H1 (cell line): Measurements from ENCODE around the gene SLC3A2. TPM values are rescaled to one million over a fixed set of nuclear protein-coding genes. Genes with fewer than 3 reads are reported as not detected.

ENCODE experiments used
- CHD2 ChIP-seq: IDR thresholded peaks from 2 replicates; pipeline ENCODE4 v1.6.1; 2012; ENCODE audit warnings: low read length, improper control_type of control experiment
- CHD7 ChIP-seq: fragments of 300-600 bp; sonication (generic); IDR thresholded peaks from 2 replicates; pipeline ENCODE4 v1.7.1; 2012; ENCODE audit warnings: low read length, moderate library complexity, mild to moderate bottlenecking, inconsistent platforms; ENCODE audit not compliant: insufficient replicate concordance
- EGR1 ChIP-seq: IDR thresholded peaks from 2 replicates; pipeline ENCODE4 v1.6.1; 2011; ENCODE audit warnings: low read depth, low read length, borderline replicate concordance
- GABPA ChIP-seq: IDR thresholded peaks from 2 replicates; pipeline ENCODE4 v1.6.1; 2011; ENCODE audit warnings: mild to moderate bottlenecking, low read length, moderate library complexity, borderline replicate concordance; ENCODE audit not compliant: insufficient read depth
- KDM4A ChIP-seq: IDR thresholded peaks from one replicate; pipeline ENCODE4 v1.7.1; 2012; ENCODE audit warnings: low read depth, mild to moderate bottlenecking, moderate library complexity, low read length, inconsistent platforms; ENCODE audit not compliant: severe bottlenecking
- PHF8 ChIP-seq: fragments of 200-600 bp; sonication (generic); conservative IDR thresholded peaks from 2 replicates; pipeline ENCODE4 v1.7.1; 2012; ENCODE audit warnings: low read depth, mild to moderate bottlenecking, inconsistent platforms, low read length, moderate library complexity
- POLR2A ChIP-seq, 2 experiments: IDR thresholded peaks; 1 replicate in 1 of 2; 2 replicates in 1 of 2; pipeline ENCODE4 v1.6.1; 2011; ENCODE audit warnings: low read depth in 2 of 2, low read length in 2 of 2, mild to moderate bottlenecking in 2 of 2; ENCODE audit errors: control extremely low read depth in 1 of 2
- SAP30 ChIP-seq: fragments of 300-600 bp; sonication (generic); IDR thresholded peaks from 2 replicates; pipeline ENCODE4 v1.7.1; 2012; ENCODE audit warnings: low read length, moderate library complexity, mild to moderate bottlenecking, inconsistent platforms; ENCODE audit not compliant: insufficient read depth, insufficient replicate concordance
- TAF7 ChIP-seq: optimal IDR thresholded peaks from 2 replicates; pipeline ENCODE3; 2011; ENCODE audit warnings: low read depth, mild to moderate bottlenecking, inconsistent platforms, low read length, moderate library complexity, borderline replicate concordance
- TBP ChIP-seq: IDR thresholded peaks from 2 replicates; pipeline ENCODE4 v1.6.1; 2011; ENCODE audit warnings: low read depth, low read length, improper control_type of control experiment
- polyA plus RNA-seq, 7 experiments: library from polyadenylated mRNA; depleted of rRNA in 3 of 7; stranded (reverse) in 5 of 7; unstranded in 2 of 7; fragments of >200 nt in 5 of 7; fragments of 200-250 nt in 2 of 7; gene quantifications; 1 replicate in 5 of 7; 2 replicates in 1 of 7; 4 replicates in 1 of 7; pipeline versions ENCODE4 v1.2.1 to v1.2.3, GENCODE V29; 2011 to 2013; ENCODE audit warnings: missing spikeins in 2 of 7, mixed read lengths in 2 of 7
- total RNA-seq: library from RNA; stranded (reverse); fragmentation: NEBNext Ultra II Directional; extraction: Animal tissue kit (Norgen Biotek cat#: 25700); gene quantifications from 2 replicates; pipeline ENCODE4 v1.2.1, GENCODE V29; 2021

Gene SLC3A2
- total and polyA plus RNA-seq, 2 of the 8 experiments (the other 6 are each of a cell fraction or from before 2014, with no cell fraction given): 410 to 435 TPM

- TF ChIP-seq CHD7: no peak
- TF ChIP-seq EGR1: no peak
- peak; percentile 53 to 96; a peak in 2 of 3 replicates for TF ChIP-seq POLR2A (IDR thresholded peaks at IDR 0.05; ENCODE audit: control extremely low read depth in 1 of 2, low read depth in 2 of 2, low read length in 2 of 2)
- peak; percentile 93 for TF ChIP-seq CHD2
- peak; percentile 13 for TF ChIP-seq KDM4A
- peak; percentile 93 for TF ChIP-seq TBP
- peak; percentile 94 for TF ChIP-seq GABPA
- TF ChIP-seq SAP30: peak; percentile 68
- TF ChIP-seq TAF7: peak; percentile 67
- peak; percentile 97 for TF ChIP-seq PHF8
These were observed 49.0 kb upstream of the SLC3A2 start, which contains the start of gene STX5 (continued) for GRCh38 chr11:62831520-62832335.
